Astrocyte (in vitro differentiated cells and primary cell): ENCODE results near the gene CDKN1A. TPM values are rescaled to one million over a fixed set of nuclear protein-coding genes. Genes with fewer than 3 reads are reported as not detected.

Source experiments
- DNase-seq: peaks from one replicate; pipeline ENCODE4 v3.0.0-alpha.2; 2010; ENCODE audit warnings: low read depth
- FAIRE-seq: peaks from 2 replicates; lab custom pipeline; 2011; peaks lifted over from hg19 to GRCh38; lab: Jason Lieb, UNC
- H2AFZ ChIP-seq: 2 replicates; pipeline ENCODE4 v1.6.0; 2012; ENCODE audit warnings: low read depth, low read length, inconsistent platforms
- H3K27ac ChIP-seq: 2 replicates; pipeline ENCODE4 v1.5.1; 2011; ENCODE audit warnings: low read depth, low read length, inconsistent platforms
- H3K27me3 ChIP-seq: 2 replicates; pipeline ENCODE4 v1.6.0; 2011; ENCODE audit warnings: low read length, inconsistent platforms; ENCODE audit not compliant: insufficient read depth
- H3K36me3 ChIP-seq: 2 replicates; pipeline ENCODE4 v1.5.1; 2011; ENCODE audit warnings: low read length, inconsistent platforms; ENCODE audit not compliant: insufficient read depth
- H3K4me1 ChIP-seq: 2 replicates; pipeline ENCODE4 v1.5.1; 2011; ENCODE audit warnings: low read length, inconsistent platforms; ENCODE audit not compliant: insufficient read depth
- H3K4me2 ChIP-seq: 2 replicates; pipeline ENCODE4 v1.6.0; 2012; ENCODE audit warnings: low read length, inconsistent platforms
- H3K4me3 ChIP-seq: 2 replicates; pipeline ENCODE4 v1.5.1; 2011; ENCODE audit warnings: low read depth, mild to moderate bottlenecking, low read length, inconsistent platforms; ENCODE audit not compliant: insufficient read depth
- H3K79me2 ChIP-seq: 2 replicates; pipeline ENCODE4 v1.6.0; 2012; ENCODE audit warnings: mild to moderate bottlenecking, low read length, inconsistent platforms; ENCODE audit not compliant: insufficient read depth
- H3K9ac ChIP-seq: 2 replicates; pipeline ENCODE4 v1.6.0; 2012; ENCODE audit warnings: mild to moderate bottlenecking, low read length, inconsistent platforms
- H3K9me3 ChIP-seq: 2 replicates; pipeline ENCODE4 v1.5.1; 2012; ENCODE audit warnings: low read depth, mild to moderate bottlenecking, low read length, inconsistent platforms; ENCODE audit not compliant: insufficient read depth
- H4K20me1 ChIP-seq: 2 replicates; pipeline ENCODE4 v1.6.0; 2012; ENCODE audit warnings: low read length, inconsistent platforms; ENCODE audit not compliant: insufficient read depth
- H3K27ac Mint-ChIP-seq: one replicate; pipeline ENCODE4 v1.8.0; 2021; ENCODE audit warnings: mild to moderate bottlenecking, mixed read lengths; ENCODE audit not compliant: unreplicated experiment
- H3K27me3 Mint-ChIP-seq: one replicate; pipeline ENCODE4 v1.8.0; 2021; ENCODE audit warnings: low read depth, mixed read lengths; ENCODE audit not compliant: unreplicated experiment
- H3K36me3 Mint-ChIP-seq: one replicate; pipeline ENCODE4 v1.8.0; 2021; ENCODE audit warnings: low read depth, mixed read lengths; ENCODE audit not compliant: unreplicated experiment
- H3K4me1 Mint-ChIP-seq: one replicate; pipeline ENCODE4 v1.8.0; 2021; ENCODE audit warnings: low read depth, mixed read lengths; ENCODE audit not compliant: unreplicated experiment
- H3K4me3 Mint-ChIP-seq: one replicate; pipeline ENCODE4 v1.8.0; 2021; ENCODE audit warnings: mild to moderate bottlenecking, moderate library complexity, mixed read lengths; ENCODE audit not compliant: unreplicated experiment
- H3K9me3 Mint-ChIP-seq: one replicate; pipeline ENCODE4 v1.8.0; 2021; ENCODE audit warnings: mild to moderate bottlenecking, mixed read lengths; ENCODE audit not compliant: unreplicated experiment
- EZH2 ChIP-seq: IDR thresholded peaks from 2 replicates; pipeline ENCODE4 v1.6.1; 2012; ENCODE audit warnings: mild to moderate bottlenecking, low read length, inconsistent platforms; ENCODE audit not compliant: insufficient read depth
- total RNA-seq: library from RNA; stranded (reverse); gene quantifications from 2 replicates; pipeline ENCODE4 v1.2.1, GENCODE V29; 2021
- TF ChIP-seq, protein P1 (sequence below): IDR thresholded peaks from 2 replicates; pipeline ENCODE4 v1.5.1; 2011; ENCODE audit warnings: low read depth, mild to moderate bottlenecking, inconsistent platforms, low read length, moderate library complexity; ENCODE audit not compliant: insufficient read depth

The CDKN1A gene
- total RNA-seq, 1 donor from 2014 or later: 1,014 TPM

DNA sequence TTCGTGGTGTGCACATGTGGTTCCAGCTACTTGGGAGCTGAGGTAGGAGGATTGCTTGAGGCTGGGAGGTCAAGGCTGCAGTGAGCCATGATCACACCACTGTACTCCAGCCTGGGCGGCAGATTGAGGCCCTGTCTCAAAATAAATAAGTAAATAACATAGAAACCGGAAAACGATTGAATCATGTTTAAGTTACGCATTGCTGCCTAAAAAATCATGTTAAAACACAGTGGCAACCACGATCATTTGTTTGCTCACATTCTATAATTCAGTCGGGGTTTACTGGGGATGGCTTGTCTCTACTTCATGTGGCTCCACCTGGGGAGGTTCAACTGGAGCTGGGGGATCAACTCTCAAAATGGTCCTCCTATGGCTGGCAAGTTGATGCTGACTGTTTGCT, 8.2 kb upstream of the CDKN1A start:
- Histone ChIP-seq H3K4me2 (no peak overlapping the region), H3K79me2 (no peaks in the 10 kb centered on the region), H2AFZ (no peak overlapping the region), H3K9me3 (no peaks in the 10 kb centered on the region), H4K20me1 (no peaks in the 10 kb centered on the region), H3K27me3 (no peaks in the 10 kb centered on the region), H3K27ac (no peak overlapping the region), H3K36me3 (no peaks in the 10 kb centered on the region), H3K9ac (no peak overlapping the region), H3K4me3 (no peak overlapping the region), H3K4me1 (peaks cover 18% of the 10 kb centered on the region)
- Mint-ChIP-seq H3K36me3 (no peaks in the 10 kb centered on the region), H3K9me3 (no peaks in the 10 kb centered on the region), H3K27ac (no peak overlapping the region), H3K4me1 (peaks cover 33% of the 10 kb centered on the region), H3K4me3 (no peak overlapping the region), H3K27me3 (no peaks in the 10 kb centered on the region)
- TF ChIP-seq, protein P1, sequence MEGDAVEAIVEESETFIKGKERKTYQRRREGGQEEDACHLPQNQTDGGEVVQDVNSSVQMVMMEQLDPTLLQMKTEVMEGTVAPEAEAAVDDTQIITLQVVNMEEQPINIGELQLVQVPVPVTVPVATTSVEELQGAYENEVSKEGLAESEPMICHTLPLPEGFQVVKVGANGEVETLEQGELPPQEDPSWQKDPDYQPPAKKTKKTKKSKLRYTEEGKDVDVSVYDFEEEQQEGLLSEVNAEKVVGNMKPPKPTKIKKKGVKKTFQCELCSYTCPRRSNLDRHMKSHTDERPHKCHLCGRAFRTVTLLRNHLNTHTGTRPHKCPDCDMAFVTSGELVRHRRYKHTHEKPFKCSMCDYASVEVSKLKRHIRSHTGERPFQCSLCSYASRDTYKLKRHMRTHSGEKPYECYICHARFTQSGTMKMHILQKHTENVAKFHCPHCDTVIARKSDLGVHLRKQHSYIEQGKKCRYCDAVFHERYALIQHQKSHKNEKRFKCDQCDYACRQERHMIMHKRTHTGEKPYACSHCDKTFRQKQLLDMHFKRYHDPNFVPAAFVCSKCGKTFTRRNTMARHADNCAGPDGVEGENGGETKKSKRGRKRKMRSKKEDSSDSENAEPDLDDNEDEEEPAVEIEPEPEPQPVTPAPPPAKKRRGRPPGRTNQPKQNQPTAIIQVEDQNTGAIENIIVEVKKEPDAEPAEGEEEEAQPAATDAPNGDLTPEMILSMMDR: no peak
- DNase-seq: no peak
- FAIRE-seq: no peak

DNA sequence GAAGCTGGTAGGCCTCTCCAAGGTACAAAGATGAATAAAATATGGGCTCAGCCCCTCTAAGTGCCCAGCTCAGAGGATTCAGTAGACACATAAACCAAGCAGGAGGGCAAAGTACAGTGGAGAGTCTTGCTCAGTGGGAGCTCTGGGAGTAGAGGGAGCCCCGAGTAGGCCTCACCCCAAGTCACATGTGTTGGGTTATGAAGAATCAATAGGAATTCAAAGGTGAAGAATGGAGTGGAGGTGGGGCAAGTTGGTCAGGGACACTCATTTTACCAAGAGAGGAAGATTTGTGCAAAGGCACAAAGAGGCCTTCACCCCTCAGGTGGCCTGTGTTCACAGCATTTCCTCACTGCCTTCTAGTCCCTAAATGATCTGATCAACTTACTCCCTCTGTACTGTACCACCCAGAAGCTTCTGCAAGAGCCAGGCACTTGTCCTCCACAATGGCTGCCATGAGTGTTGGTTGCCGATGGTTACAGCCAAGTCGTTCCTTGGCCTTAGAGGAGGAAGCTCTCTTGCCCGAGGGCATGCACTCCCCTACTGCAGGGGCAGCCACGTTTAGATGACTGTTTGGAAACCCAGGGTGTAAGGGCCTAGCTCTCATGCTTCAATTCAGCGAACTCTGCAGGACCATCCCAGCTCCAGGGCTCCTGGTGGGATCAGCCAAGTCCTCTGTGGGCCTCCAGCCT, 6.7 kb upstream of the CDKN1A start:
- no peak for FAIRE-seq
- no peak overlapping the region for H2AFZ ChIP-seq
- no peaks in the 10 kb centered on the region for H3K27me3 ChIP-seq
- H3K36me3 ChIP-seq: no peaks in the 10 kb centered on the region
- Mint-ChIP-seq H3K36me3 (no peaks in the 10 kb centered on the region), H3K27me3 (no peaks in the 10 kb centered on the region), H3K9me3 (no peaks in the 10 kb centered on the region), H3K4me3 (no peak overlapping the region), H3K4me1 (peaks cover 35% of the 10 kb centered on the region), H3K27ac (peak overlapping the region; percentile 18)
- H3K9ac ChIP-seq: no peak overlapping the region
- peaks cover 21% of the 10 kb centered on the region for H3K4me1 ChIP-seq
- H3K79me2 ChIP-seq: peaks cover 3% of the 10 kb centered on the region
- H4K20me1 ChIP-seq: no peaks in the 10 kb centered on the region
- DNase-seq: no peak
- H3K4me2 ChIP-seq: no peak overlapping the region
- no peaks in the 10 kb centered on the region for H3K9me3 ChIP-seq
- no peak overlapping the region for H3K27ac ChIP-seq
- no peak overlapping the region for H3K4me3 ChIP-seq
- TF ChIP-seq, protein P1: no peak
- TF ChIP-seq EZH2: no peak

DNA sequence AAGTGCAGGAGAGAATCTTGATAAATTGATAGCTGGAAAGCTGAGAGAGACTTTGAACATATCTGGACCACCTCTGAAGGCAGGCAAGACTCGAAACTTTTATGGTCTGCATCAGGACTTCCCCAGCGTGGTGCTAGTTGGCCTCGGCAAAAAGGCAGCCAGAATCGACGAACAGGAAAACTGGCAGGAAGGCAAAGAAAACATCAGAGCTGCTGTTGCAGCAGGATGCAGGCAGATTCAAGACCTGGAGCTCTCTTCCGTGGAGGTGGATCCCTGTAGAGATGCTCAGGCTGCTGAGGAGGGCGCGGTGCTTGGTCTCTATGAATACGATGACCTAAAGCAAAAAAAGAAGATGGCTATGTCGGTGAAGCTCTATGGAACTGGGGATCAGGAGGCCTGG, 4.6 kb upstream of the CDKN1A start:
- peaks cover 27% of the 10 kb centered on the region for H3K4me1 ChIP-seq
- Mint-ChIP-seq H3K36me3 (peaks cover 5% of the 10 kb centered on the region), H3K27me3 (no peaks in the 10 kb centered on the region), H3K9me3 (peaks cover 4% of the 10 kb centered on the region), H3K4me3 (no peak overlapping the region), H3K4me1 (peaks cover 36% of the 10 kb centered on the region), H3K27ac (peak overlapping the region; percentile 41)
- FAIRE-seq: no peak
- no peak for DNase-seq
- peaks cover 6% of the 10 kb centered on the region for H3K79me2 ChIP-seq
- peaks cover 3% of the 10 kb centered on the region for H4K20me1 ChIP-seq
- H3K27me3 ChIP-seq: no peaks in the 10 kb centered on the region
- H3K9ac ChIP-seq: no peak overlapping the region
- no peaks in the 10 kb centered on the region for H3K9me3 ChIP-seq
- no peak overlapping the region for H3K4me3 ChIP-seq
- no peak overlapping the region for H3K27ac ChIP-seq
- peak overlapping the region; percentile 29 for H2AFZ ChIP-seq
- no peaks in the 10 kb centered on the region for H3K36me3 ChIP-seq
- H3K4me2 ChIP-seq: no peak overlapping the region
- TF ChIP-seq, protein P1: no peak
- TF ChIP-seq EZH2: no peak
